IMR-90 (cell line): ENCODE results near the gene MAP3K8. TPM values are rescaled to one million over a fixed set of nuclear protein-coding genes. Genes with fewer than 3 reads are reported as not detected.
A peak's percentile ranks its signal among the peaks of the same experiment; 100 is the strongest.

ENCODE experiments used
- ATAC-seq: fragments of 200-7000 bp; cut with Tn5 transposase; 2 replicates; pipeline ENCODE4 v1.9.1; 2020; ENCODE audit warnings: low read depth, mild to moderate bottlenecking, moderate library complexity
- BruUV-seq: library from RNA; stranded (reverse); fragments of 400-500 nt; replicated peaks from 2 replicates; lab custom pipeline; 2021; lab: Mats Ljungman, UMichigan
- CTCF ChIA-PET: fragments of 300-600 bp; formaldehyde crosslinking; extraction: SDS; loops from one replicate; lab custom pipeline; 2021; ENCODE audit warnings: antibody characterized with exemption; lab: Yijun Ruan, JAX
- POLR2A ChIA-PET: fragments of 300-600 bp; sonication (Branson Sonifier 250); formaldehyde crosslinking; loops from one replicate; lab custom pipeline; 2022; ENCODE audit warnings: antibody characterized with exemption; ENCODE audit not compliant: unreplicated experiment; lab: Charles Lee
- DNase-seq: peaks from one replicate; pipeline ENCODE4 v3.0.0; 2013
- H2AFZ ChIP-seq: replicated peaks from 2 replicates; pipeline ENCODE3; 2013; ENCODE audit warnings: low read length, mild to moderate bottlenecking; ENCODE audit not compliant: poor library complexity
- H2AK5ac ChIP-seq: 2 replicates; pipeline ENCODE4 v1.6.1; 2013; ENCODE audit warnings: low read depth, low read length, inconsistent platforms
- H2AK9ac ChIP-seq: replicated peaks from 2 replicates; pipeline ENCODE3; 2013; ENCODE audit warnings: mild to moderate bottlenecking, low read depth, low read length, moderate library complexity; ENCODE audit not compliant: poor library complexity
- H2BK120ac ChIP-seq: 2 replicates; pipeline ENCODE4 v1.6.1; 2013; ENCODE audit warnings: low read depth, low read length, inconsistent platforms
- H2BK15ac ChIP-seq: 3 replicates; pipeline ENCODE4 v1.6.1; 2013; ENCODE audit warnings: low read depth, low read length, inconsistent platforms
- H2BK20ac ChIP-seq: 2 replicates; pipeline ENCODE4 v1.6.1; 2013; ENCODE audit warnings: low read depth, mild to moderate bottlenecking, inconsistent platforms, low read length, moderate library complexity
- H2BK5ac ChIP-seq: 2 replicates; pipeline ENCODE4 v1.6.1; 2013; ENCODE audit warnings: mild to moderate bottlenecking, low read depth, low read length, inconsistent platforms; ENCODE audit not compliant: poor library complexity, severe bottlenecking
- H3K14ac ChIP-seq: replicated peaks from 2 replicates; pipeline ENCODE4 v1.6.1; 2013; ENCODE audit warnings: low read depth, low read length, inconsistent platforms
- H3K18ac ChIP-seq: 2 replicates; pipeline ENCODE4 v1.6.1; 2013; ENCODE audit warnings: low read depth, low read length, control low read depth
- H3K23ac ChIP-seq: 2 replicates; pipeline ENCODE4 v1.6.1; 2013; ENCODE audit warnings: low read depth, low read length, inconsistent platforms
- H3K27ac ChIP-seq: 2 replicates; pipeline ENCODE4 v1.5.1; 2013; ENCODE audit warnings: mild to moderate bottlenecking, control low read depth, low read length; ENCODE audit not compliant: insufficient read depth
- H3K27me3 ChIP-seq: 2 replicates; pipeline ENCODE4 v1.6.1; 2013; ENCODE audit warnings: low read length; ENCODE audit not compliant: control insufficient read depth, insufficient read depth
- H3K36me3 ChIP-seq: 2 replicates; pipeline ENCODE4 v1.6.1; 2013; ENCODE audit warnings: low read length, mixed read lengths; ENCODE audit not compliant: control insufficient read depth, insufficient read depth
- H3K4ac ChIP-seq: 2 replicates; pipeline ENCODE4 v1.6.1; 2013; ENCODE audit warnings: low read depth, low read length, inconsistent platforms
- H3K4me1 ChIP-seq: 2 replicates; pipeline ENCODE4 v1.6.1; 2013; ENCODE audit warnings: low read length, mixed read lengths; ENCODE audit not compliant: control insufficient read depth, insufficient read depth
- H3K4me2 ChIP-seq: 2 replicates; pipeline ENCODE4 v1.6.1; 2013; ENCODE audit warnings: low read depth, mild to moderate bottlenecking, control low read depth, low read length, moderate library complexity
- H3K4me3 ChIP-seq: 2 replicates; pipeline ENCODE4 v1.5.1; 2013; ENCODE audit warnings: low read depth, mild to moderate bottlenecking, control low read depth, low read length, moderate library complexity; ENCODE audit not compliant: insufficient read depth
- H3K56ac ChIP-seq: 2 replicates; pipeline ENCODE4 v1.6.1; 2013; ENCODE audit warnings: low read length, inconsistent platforms; ENCODE audit not compliant: insufficient read depth; ENCODE audit errors: extremely low read depth
- H3K79me1 ChIP-seq, 2 experiments: 2 replicates each; pipeline ENCODE4 v1.6.1; 2013; ENCODE audit warnings: low read length in 2 of 2, inconsistent platforms in 1 of 2, low read depth in 1 of 2
- H3K9ac ChIP-seq: 2 replicates; pipeline ENCODE4 v1.6.1; 2013; ENCODE audit warnings: low read depth, low read length, control low read depth
- H3K9me1 ChIP-seq: 2 replicates; pipeline ENCODE4 v1.6.1; 2013; ENCODE audit warnings: low read length, inconsistent platforms; ENCODE audit not compliant: insufficient read depth
- H3K9me3 ChIP-seq: 2 replicates; pipeline ENCODE4 v1.6.1; 2013; ENCODE audit warnings: low read length; ENCODE audit not compliant: control insufficient read depth, insufficient read depth
- H4K20me1 ChIP-seq: 2 replicates; pipeline ENCODE4 v1.6.1; 2013; ENCODE audit warnings: low read length, inconsistent platforms; ENCODE audit not compliant: insufficient read depth
- H4K5ac ChIP-seq: 2 replicates; pipeline ENCODE4 v1.6.1; 2013; ENCODE audit warnings: mild to moderate bottlenecking, low read depth, low read length, control low read depth
- H4K8ac ChIP-seq, 2 experiments: 2 replicates each; pipeline ENCODE4 v1.6.1; 2013; ENCODE audit warnings: low read depth in 2 of 2, low read length in 2 of 2, control low read depth in 1 of 2, inconsistent platforms in 1 of 2
- H4K91ac ChIP-seq: 2 replicates; pipeline ENCODE4 v1.6.1; 2013; ENCODE audit warnings: low read depth, low read length, inconsistent platforms; ENCODE audit not compliant: insufficient read depth
- BHLHE40 ChIP-seq: fragments of 150-350 bp; IDR thresholded peaks from 2 replicates; pipeline ENCODE4 v1.6.1; 2016; ENCODE audit warnings: mild to moderate bottlenecking, low read depth, low read length
- CEBPB ChIP-seq: IDR thresholded peaks from 2 replicates; pipeline ENCODE4 v1.6.1; 2012; ENCODE audit warnings: low read depth, low read length, improper control_type of control experiment
- CHD1 ChIP-seq: IDR thresholded peaks from 2 replicates; pipeline ENCODE4 v1.6.1; 2012; ENCODE audit warnings: low read depth, low read length, improper control_type of control experiment
- MAZ ChIP-seq: IDR thresholded peaks from 2 replicates; pipeline ENCODE4 v1.6.1; 2012; ENCODE audit warnings: low read depth, mild to moderate bottlenecking, low read length, improper control_type of control experiment, moderate library complexity, borderline replicate concordance
- NFE2L2 ChIP-seq: fragments of 150-350 bp; IDR thresholded peaks from 2 replicates; pipeline ENCODE4 v1.6.1; 2016; ENCODE audit warnings: low read depth, mild to moderate bottlenecking, low read length
- RCOR1 ChIP-seq: IDR thresholded peaks from 2 replicates; pipeline ENCODE4 v1.6.1; 2012; ENCODE audit warnings: mild to moderate bottlenecking, low read length, improper control_type of control experiment; ENCODE audit not compliant: insufficient replicate concordance
- RFX5 ChIP-seq: IDR thresholded peaks from 2 replicates; pipeline ENCODE4 v1.8.0; 2012; ENCODE audit warnings: low read depth, mild to moderate bottlenecking, low read length, moderate library complexity
- SMC3 ChIP-seq: fragments of 150-350 bp; IDR thresholded peaks from 2 replicates; pipeline ENCODE4 v1.6.1; 2016; ENCODE audit warnings: low read depth, mild to moderate bottlenecking, antibody characterized with exemption, low read length, moderate library complexity
- WGBS, 2 experiments: methylation state at CpG; one replicate each; pipeline versions ENCODE4 v1.1.5 to v1.1.7; 2013; ENCODE audit warnings: missing lambda C conversion rate in 2 of 2; ENCODE audit not compliant: insufficient read length in 1 of 2; ENCODE audit errors: extremely low coverage in 2 of 2; 5-methylcytosine and 5-hydroxymethylcytosine counted together
- dilution Hi-C: fragments of 300-500 bp; cut with HindIII; formaldehyde crosslinking; loops from one replicate; pipeline ENCODE4 v1.14.3; 2018; ENCODE audit warnings: low sequenced_read_pairs; ENCODE audit not compliant: unreplicated experiment
- in situ Hi-C: fragments of 300-500 bp; cut with MboI; formaldehyde crosslinking; loops from 3 replicates; pipeline ENCODE4 v1.14.3; 2019; ENCODE audit warnings: low sequenced_read_pairs, inconsistent platforms, mixed read lengths
- intact Hi-C: fragments of 100-400 bp; cut with micrococcal nuclease; formaldehyde crosslinking; loops from 2 replicates; pipeline ENCODE4 v1.10.0; 2022
- polyA plus RNA-seq, 3 experiments: library from polyadenylated mRNA; depleted of rRNA; stranded (reverse); fragments of >200 nt; gene quantifications; 2 replicates each; pipeline ENCODE4 v1.2.3, GENCODE V29; 2012; ENCODE audit warnings: low replicate concordance in 1 of 3
- total RNA-seq: library from RNA; depleted of rRNA; stranded (reverse); fragments of >200 nt; gene quantifications from 2 replicates; pipeline ENCODE4 v1.2.3, GENCODE V29; 2012
- TF ChIP-seq, protein P1 (sequence below): fragments of 150-350 bp; IDR thresholded peaks from 2 replicates; pipeline ENCODE4 v1.6.1; 2016; ENCODE audit warnings: low read depth, mild to moderate bottlenecking, low read length, moderate library complexity, borderline replicate concordance
- TF ChIP-seq, protein P2 (sequence below): conservative IDR thresholded peaks from 2 replicates; pipeline ENCODE4 v1.5.1; 2012; ENCODE audit warnings: mild to moderate bottlenecking, low read depth, low read length, improper control_type of control experiment

MAP3K8 gene
- total and polyA plus RNA-seq, 2 of the 4 experiments (the other 2 are of a cell fraction), result 1.8 to 2.6 TPM

DNA sequence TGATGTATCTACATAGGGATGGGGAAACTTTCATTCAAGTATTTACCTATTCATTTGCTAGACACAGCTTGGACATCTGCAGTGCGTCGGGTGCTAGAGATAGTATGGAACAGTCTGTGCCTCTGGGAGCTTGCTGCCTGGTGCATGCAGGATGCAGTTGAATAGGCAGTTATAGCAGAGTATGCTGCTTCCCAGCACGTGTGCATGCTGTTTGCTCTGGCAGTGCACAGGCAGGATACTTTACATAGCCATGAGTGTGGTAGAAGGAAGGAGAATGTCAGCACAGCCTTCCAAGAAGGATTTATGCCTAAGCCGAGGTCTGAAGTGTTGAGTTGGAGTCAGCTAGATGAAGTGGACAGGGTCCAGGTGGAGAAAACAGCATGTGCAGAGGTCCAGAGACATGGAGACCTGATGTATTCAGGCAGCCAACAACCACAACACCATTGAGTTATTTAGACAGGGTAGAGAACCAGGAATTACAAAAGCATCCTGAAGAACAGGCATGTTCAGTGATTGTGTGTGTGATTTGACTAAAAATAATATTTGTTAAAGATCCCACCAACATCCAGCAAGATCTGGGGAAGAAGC is 8.1 kb downstream of the MAP3K8 start:
- TF ChIP-seq CEBPB (no peak), NFE2L2 (no peak), BHLHE40 (no peak), RCOR1 (no peak), CHD1 (no peak), SMC3 (no peak), MAZ (no peak), RFX5 (no peak)
- TF ChIP-seq, protein P1, sequence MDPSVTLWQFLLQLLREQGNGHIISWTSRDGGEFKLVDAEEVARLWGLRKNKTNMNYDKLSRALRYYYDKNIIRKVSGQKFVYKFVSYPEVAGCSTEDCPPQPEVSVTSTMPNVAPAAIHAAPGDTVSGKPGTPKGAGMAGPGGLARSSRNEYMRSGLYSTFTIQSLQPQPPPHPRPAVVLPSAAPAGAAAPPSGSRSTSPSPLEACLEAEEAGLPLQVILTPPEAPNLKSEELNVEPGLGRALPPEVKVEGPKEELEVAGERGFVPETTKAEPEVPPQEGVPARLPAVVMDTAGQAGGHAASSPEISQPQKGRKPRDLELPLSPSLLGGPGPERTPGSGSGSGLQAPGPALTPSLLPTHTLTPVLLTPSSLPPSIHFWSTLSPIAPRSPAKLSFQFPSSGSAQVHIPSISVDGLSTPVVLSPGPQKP, result no peak
- TF ChIP-seq, protein P2, sequence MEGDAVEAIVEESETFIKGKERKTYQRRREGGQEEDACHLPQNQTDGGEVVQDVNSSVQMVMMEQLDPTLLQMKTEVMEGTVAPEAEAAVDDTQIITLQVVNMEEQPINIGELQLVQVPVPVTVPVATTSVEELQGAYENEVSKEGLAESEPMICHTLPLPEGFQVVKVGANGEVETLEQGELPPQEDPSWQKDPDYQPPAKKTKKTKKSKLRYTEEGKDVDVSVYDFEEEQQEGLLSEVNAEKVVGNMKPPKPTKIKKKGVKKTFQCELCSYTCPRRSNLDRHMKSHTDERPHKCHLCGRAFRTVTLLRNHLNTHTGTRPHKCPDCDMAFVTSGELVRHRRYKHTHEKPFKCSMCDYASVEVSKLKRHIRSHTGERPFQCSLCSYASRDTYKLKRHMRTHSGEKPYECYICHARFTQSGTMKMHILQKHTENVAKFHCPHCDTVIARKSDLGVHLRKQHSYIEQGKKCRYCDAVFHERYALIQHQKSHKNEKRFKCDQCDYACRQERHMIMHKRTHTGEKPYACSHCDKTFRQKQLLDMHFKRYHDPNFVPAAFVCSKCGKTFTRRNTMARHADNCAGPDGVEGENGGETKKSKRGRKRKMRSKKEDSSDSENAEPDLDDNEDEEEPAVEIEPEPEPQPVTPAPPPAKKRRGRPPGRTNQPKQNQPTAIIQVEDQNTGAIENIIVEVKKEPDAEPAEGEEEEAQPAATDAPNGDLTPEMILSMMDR, result no peak
- H3K4ac ChIP-seq, result 0 out of 2 replicates have a peak overlapping the region, but pooled peaks have one; percentile 5
- H4K5ac ChIP-seq, result no peak overlapping the region
- no peak overlapping the region for H4K8ac ChIP-seq
- no peak overlapping the region for H2AFZ ChIP-seq
- dilution Hi-C loops (no loop called here), in situ Hi-C loops (no loop called here), intact Hi-C loops (no loop called here)
- H2AK5ac ChIP-seq, result no peak overlapping the region
- H3K9ac ChIP-seq, result no peak overlapping the region
- H3K27me3 ChIP-seq, result no peaks in the 10 kb centered on the region
- DNase-seq (no peak), ATAC-seq (no peak)
- H3K23ac ChIP-seq, result no peak overlapping the region
- no TSS peak for BruUV-seq
- H3K4me1 ChIP-seq, result peaks cover 21% of the 10 kb centered on the region
- H2BK15ac ChIP-seq, result no peak overlapping the region
- no peaks in the 10 kb centered on the region for H3K9me3 ChIP-seq
- peaks cover 5% of the 10 kb centered on the region for H3K36me3 ChIP-seq
- H3K27ac ChIP-seq, result no peak overlapping the region
- CTCF ChIA-PET, result no interaction called here
- no peak overlapping the region for H2BK120ac ChIP-seq
- H2BK5ac ChIP-seq, result no peak overlapping the region
- no peak overlapping the region for H4K91ac ChIP-seq
- 0% methylated on average over 1 of the region's 4 CpGs; no CpG with 5 or more reads in 1 of the 2 experiments for WGBS, 2 experiments
- no peak overlapping the region for H2BK20ac ChIP-seq
- H3K79me1 ChIP-seq, result peaks cover 15 to 39% of the 10 kb centered on the region in 2 experiments
- peaks cover 9% of the 10 kb centered on the region; the same call in 1 of the 2 replicates for H4K20me1 ChIP-seq
- no peak overlapping the region for H3K18ac ChIP-seq
- H3K4me2 ChIP-seq, result no peak overlapping the region
- no peak overlapping the region for H2AK9ac ChIP-seq
- no peak overlapping the region for H3K4me3 ChIP-seq
- POLR2A ChIA-PET, result no interaction called here
- H3K14ac ChIP-seq, result no peak overlapping the region
- H3K9me1 ChIP-seq, result peaks cover 7% of the 10 kb centered on the region
- no peak overlapping the region for H3K56ac ChIP-seq
